Adrenal gland (tissue), 12 donors: ENCODE measurements around the gene STARD7. TPM values are rescaled to one million over a fixed set of nuclear protein-coding genes. Genes with fewer than 3 reads are reported as not detected.
"Not testable (repeated sequence)": the region's sequence is repeated elsewhere in the genome, so short reads cannot be mapped to it uniquely, and the experiment has no call there.

Experiments
- DNase-seq, 7 donors: peaks; one replicate each; pipeline ENCODE4 v3.0.0-alpha.2; 2019 to 2020
- H3K27ac ChIP-seq, 5 donors: fragments of 200-600 bp; sonication (generic) in 4 of 5; 1 replicate in 3 of 5; 2 replicates in 2 of 5; pipeline versions ENCODE4 v1.5.1 to v1.8.0; 2016 to 2020; ENCODE audit warnings: mild to moderate bottlenecking in 1 of 5
- H3K27me3 ChIP-seq: fragments of 200-600 bp; 2 replicates; pipeline ENCODE4 v1.8.0; 2021
- H3K36me3 ChIP-seq, 2 donors: fragments of 200-600 bp; replicated peaks in 1 of 2; 1 replicate in 1 of 2; 2 replicates in 1 of 2; pipeline versions ENCODE4 v1.5.1 to v1.8.0; 2018 to 2022
- H3K4me1 ChIP-seq, 2 donors: fragments of 200-600 bp; replicated peaks in 1 of 2; 1 replicate in 1 of 2; 2 replicates in 1 of 2; pipeline versions ENCODE4 v1.5.1 to v1.8.0; 2018 to 2021
- H3K4me3 ChIP-seq, 4 donors: fragments of 200-600 bp; sonication (generic) in 3 of 4; one replicate each; pipeline ENCODE4 v1.5.1; 2016 to 2018
- H3K9me3 ChIP-seq, 3 donors: fragments of 200-600 bp; sonication (generic) in 1 of 3; replicated peaks in 1 of 3; 1 replicate in 2 of 3; 2 replicates in 1 of 3; pipeline versions ENCODE4 v1.5.1 to v1.8.0; 2016 to 2021
- CTCF ChIP-seq, 6 experiments: fragments of 450-650 bp in 4 of 6; fragments of 200-600 bp in 2 of 6; sonication (generic) in 1 of 6; IDR thresholded peaks; 1 replicate in 5 of 6; 2 replicates in 1 of 6; pipeline versions ENCODE4 v1.5.1 to v1.8.0; 2016 to 2021; ENCODE audit warnings: antibody characterized with exemption in 6 of 6, mild to moderate bottlenecking in 2 of 6, moderate library complexity in 1 of 6
- POLR2A ChIP-seq, 2 donors: fragments of 450-650 bp; IDR thresholded peaks; one replicate each; pipeline ENCODE4 v1.6.1; 2017; ENCODE audit warnings: antibody characterized with exemption in 2 of 2, mild to moderate bottlenecking in 2 of 2, moderate library complexity in 1 of 2
- WGBS, 4 donors: extraction: QIAGEN DNeasy Blood & Tissue Kit in 2 of 4; methylation state at CpG; one replicate each; pipeline versions ENCODE4 v1.1.5 to v1.1.7; 2013 to 2017; 5-methylcytosine and 5-hydroxymethylcytosine counted together
- intact Hi-C, 2 donors: fragments of 100-400 bp; cut with DNase I; formaldehyde crosslinking; loops; one replicate each; pipeline versions ENCODE4 v1.14.1 to v1.15.0; 2022 to 2023
- polyA plus RNA-seq, 3 donors: library from polyadenylated mRNA; stranded (reverse); fragments of 200-250 nt in 2 of 3; fragments of 350-450 nt in 1 of 3; fragmentation: Illumina TruSeq in 1 of 3; extraction: RNeasy Lipid Tissue Mini Kit (QIAGEN cat#74804) in 1 of 3; gene quantifications; one replicate each; pipeline ENCODE4 v1.2.3, GENCODE V29; 2013 to 2014
- total RNA-seq, 9 donors: library from RNA; depleted of rRNA in 4 of 9; stranded (reverse); fragments of >200 nt in 4 of 9; fragments of 120-200 nt in 1 of 9; fragmentation: NEBNext Ultra II Directional in 1 of 9; extraction: Animal tissue kit (Norgen Biotek cat#: 25700) in 1 of 9; gene quantifications; one replicate each; pipeline versions ENCODE4 v1.1.0 to v1.2.4, GENCODE V29; 2013 to 2023
- donor health status: healthy with polysubstance abuse.
- donor health status: Bipolar disorder and iron deficiency.
- donor health status: DM: yes; HTN: yes; CAD: no.
- donor health status: DM: no; HTN: no; CAD: no.
- donor health status: DM: no; HTN: no; CAD: no.
- donor health status: DM: yes; HTN: yes; CAD: no.

STARD7 gene
- total and polyA plus RNA-seq, 12 donors: 37.8 to 209 (median 160) TPM

- Histone ChIP-seq H3K27ac (no peak overlapping the region), H3K4me3 (no peak overlapping the region), H3K4me1 (no peaks in the 10 kb centered on the region), H3K9me3 (no peaks in the 10 kb centered on the region), H3K36me3 (no peaks in the 10 kb centered on the region), H3K27me3 (no peaks in the 10 kb centered on the region)
- intact Hi-C loops: no loop called here
- WGBS, 4 donors: 81 to 86% (median 84%) methylated on average over 16 to 18 of the region's 18 CpGs
- TF ChIP-seq CTCF (IDR thresholded peaks at IDR 0.05) (no peak), POLR2A (IDR thresholded peaks at IDR 0.05) (no peak)
- no peak for DNase-seq
These were observed 44.0 kb downstream of the STARD7 start for GRCh38 chr2:96164459-96165184.

- TF ChIP-seq POLR2A (IDR thresholded peaks at IDR 0.05): no peak
- no peak for TF ChIP-seq CTCF (IDR thresholded peaks at IDR 0.05)
- no peak overlapping the region for H3K27ac ChIP-seq
- H3K36me3 ChIP-seq: no peaks in the 10 kb centered on the region
- H3K4me1 ChIP-seq: no peaks in the 10 kb centered on the region
- DNase-seq: no peak
- H3K4me3 ChIP-seq: no peak overlapping the region
- intact Hi-C loops: no loop called here
- no peaks in the 10 kb centered on the region for H3K27me3 ChIP-seq
- no peaks in the 10 kb centered on the region for H3K9me3 ChIP-seq
- WGBS, 4 donors: 66 to 89% (median 74%) methylated on average over 9 to 13 of the region's 13 CpGs
These were observed 44.7 kb downstream of the STARD7 start for GRCh38 chr2:96163768-96164429.

GRCh38 chr2:96163415-96163767 is 45.2 kb downstream of the STARD7 start:
- H3K36me3 ChIP-seq: no peaks in the 10 kb centered on the region
- no peak overlapping the region for H3K4me3 ChIP-seq
- H3K4me1 ChIP-seq: no peaks in the 10 kb centered on the region
- 81 to 94% (median 92%) methylated on average over 2 to 5 of the region's 5 CpGs for WGBS, 4 donors
- intact Hi-C loops: no loop called here
- TF ChIP-seq POLR2A (IDR thresholded peaks at IDR 0.05) (no peak), CTCF (IDR thresholded peaks at IDR 0.05) (no peak)
- no peaks in the 10 kb centered on the region for H3K9me3 ChIP-seq
- H3K27me3 ChIP-seq: no peaks in the 10 kb centered on the region
- DNase-seq: no peak
- peak overlapping the region in 1 of 5 donors; percentile 2 for H3K27ac ChIP-seq

GRCh38 chr2:96161898-96162297 is 46.7 kb downstream of the STARD7 start:
- no peak for DNase-seq
- Histone ChIP-seq H3K27ac (no peak overlapping the region), H3K36me3 (no peaks in the 10 kb centered on the region), H3K9me3 (no peaks in the 10 kb centered on the region), H3K4me1 (no peaks in the 10 kb centered on the region), H3K27me3 (no peaks in the 10 kb centered on the region), H3K4me3 (no peak overlapping the region)
- intact Hi-C loops: no loop called here
- no peak for TF ChIP-seq CTCF (IDR thresholded peaks at IDR 0.05)
- no peak for TF ChIP-seq POLR2A (IDR thresholded peaks at IDR 0.05)
- WGBS, 4 donors: 70 to 85% (median 76%) methylated on average over 5 of the region's 5 CpGs

GRCh38 chr2:96160366-96160765 is 48.3 kb downstream of the STARD7 start:
- H3K36me3 ChIP-seq, intact Hi-C loops, H3K27ac ChIP-seq, H3K9me3 ChIP-seq, H3K27me3 ChIP-seq, H3K4me3 ChIP-seq, H3K4me1 ChIP-seq, DNase-seq: not testable (repeated sequence)
- 87 to 94% (median 92%) methylated on average over 5 of the region's 5 CpGs for WGBS, 4 donors
